Suprapubic skin (tissue), 4 donors: ENCODE results near the gene DEFB119. TPM values are rescaled to one million over a fixed set of nuclear protein-coding genes. Genes with fewer than 3 reads are reported as not detected.

Experiments used
- DNase-seq, 2 donors: peaks; one replicate each; pipeline ENCODE4 v3.0.0-alpha.2; 2019; ENCODE audit warnings: low spot score in 2 of 2
- H3K27ac ChIP-seq: fragments of 200-600 bp; sonication (generic); one replicate; pipeline ENCODE4 v1.5.1; 2019
- H3K27me3 ChIP-seq: fragments of 200-600 bp; sonication (generic); one replicate; pipeline ENCODE4 v1.5.1; 2019
- H3K36me3 ChIP-seq: fragments of 200-600 bp; sonication (generic); one replicate; pipeline ENCODE4 v1.5.1; 2019
- H3K4me1 ChIP-seq: fragments of 200-600 bp; sonication (generic); one replicate; pipeline ENCODE4 v1.5.1; 2019
- H3K4me3 ChIP-seq: fragments of 200-600 bp; sonication (generic); one replicate; pipeline ENCODE4 v1.5.1; 2019; ENCODE audit warnings: mild to moderate bottlenecking
- H3K9me3 ChIP-seq: fragments of 200-600 bp; sonication (generic); one replicate; pipeline ENCODE4 v1.5.1; 2019
- EP300 ChIP-seq: sonication (generic); formaldehyde crosslinking; IDR thresholded peaks from one replicate; pipeline ENCODE4 v1.6.1; 2017; ENCODE audit warnings: antibody characterized with exemption
- POLR2A ChIP-seq, 2 donors: fragments of 450-650 bp; IDR thresholded peaks; one replicate each; pipeline ENCODE4 v1.6.1; 2017; ENCODE audit warnings: antibody characterized with exemption in 2 of 2, mild to moderate bottlenecking in 2 of 2, moderate library complexity in 2 of 2
- POLR2AphosphoS5 ChIP-seq, 3 donors: sonication (generic); formaldehyde crosslinking; IDR thresholded peaks; one replicate each; pipeline ENCODE4 v1.6.1; 2017; ENCODE audit warnings: antibody characterized with exemption in 3 of 3
- total RNA-seq, 4 donors: library from RNA; depleted of rRNA; stranded (reverse); fragments of >200 nt; gene quantifications; one replicate each; pipeline ENCODE4 v1.1.0, GENCODE V29; 2016
- TF ChIP-seq, protein P1 (sequence below), 2 donors: fragments of 200-600 bp in 1 of 2; fragments of 450-650 bp in 1 of 2; sonication (generic) in 1 of 2; IDR thresholded peaks; one replicate each; pipeline ENCODE4 v1.5.1; 2016 to 2019; ENCODE audit warnings: antibody characterized with exemption in 2 of 2, mild to moderate bottlenecking in 1 of 2, moderate library complexity in 1 of 2

Gene DEFB119
- total RNA-seq, 4 donors from 2014 or later, result not detected

DNA sequence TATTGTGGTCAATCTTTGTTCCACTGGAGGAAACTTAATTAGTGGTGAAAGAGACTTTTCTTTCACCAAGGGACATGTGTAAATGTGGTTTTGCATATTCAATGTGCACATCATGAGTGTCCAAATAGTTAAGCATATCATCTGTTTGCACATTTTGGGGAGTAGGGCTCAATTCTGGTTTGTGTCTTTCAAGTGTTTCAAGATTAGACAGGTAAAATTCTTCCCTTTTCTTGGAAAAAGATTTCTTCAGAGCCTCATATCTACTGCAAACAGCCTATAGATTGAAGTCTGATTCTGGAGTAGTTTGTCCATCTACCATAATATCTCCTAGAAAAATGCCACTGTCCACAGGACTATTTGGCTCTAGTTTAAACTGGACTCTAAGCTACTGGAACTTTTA, 48.9 kb downstream of the DEFB119 start:
- no peak for DNase-seq
- Histone ChIP-seq H3K4me1 (no peaks in the 10 kb centered on the region), H3K36me3 (no peaks in the 10 kb centered on the region), H3K27me3 (no peaks in the 10 kb centered on the region), H3K4me3 (no peak overlapping the region), H3K9me3 (no peaks in the 10 kb centered on the region), H3K27ac (no peak overlapping the region)
- TF ChIP-seq POLR2A (IDR thresholded peaks at IDR 0.05), result no peak
- no peak for TF ChIP-seq EP300
- TF ChIP-seq, protein P1, sequence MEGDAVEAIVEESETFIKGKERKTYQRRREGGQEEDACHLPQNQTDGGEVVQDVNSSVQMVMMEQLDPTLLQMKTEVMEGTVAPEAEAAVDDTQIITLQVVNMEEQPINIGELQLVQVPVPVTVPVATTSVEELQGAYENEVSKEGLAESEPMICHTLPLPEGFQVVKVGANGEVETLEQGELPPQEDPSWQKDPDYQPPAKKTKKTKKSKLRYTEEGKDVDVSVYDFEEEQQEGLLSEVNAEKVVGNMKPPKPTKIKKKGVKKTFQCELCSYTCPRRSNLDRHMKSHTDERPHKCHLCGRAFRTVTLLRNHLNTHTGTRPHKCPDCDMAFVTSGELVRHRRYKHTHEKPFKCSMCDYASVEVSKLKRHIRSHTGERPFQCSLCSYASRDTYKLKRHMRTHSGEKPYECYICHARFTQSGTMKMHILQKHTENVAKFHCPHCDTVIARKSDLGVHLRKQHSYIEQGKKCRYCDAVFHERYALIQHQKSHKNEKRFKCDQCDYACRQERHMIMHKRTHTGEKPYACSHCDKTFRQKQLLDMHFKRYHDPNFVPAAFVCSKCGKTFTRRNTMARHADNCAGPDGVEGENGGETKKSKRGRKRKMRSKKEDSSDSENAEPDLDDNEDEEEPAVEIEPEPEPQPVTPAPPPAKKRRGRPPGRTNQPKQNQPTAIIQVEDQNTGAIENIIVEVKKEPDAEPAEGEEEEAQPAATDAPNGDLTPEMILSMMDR (IDR thresholded peaks at IDR 0.05), result no peak
- TF ChIP-seq POLR2AphosphoS5 (IDR thresholded peaks at IDR 0.05), result no peak

DNA sequence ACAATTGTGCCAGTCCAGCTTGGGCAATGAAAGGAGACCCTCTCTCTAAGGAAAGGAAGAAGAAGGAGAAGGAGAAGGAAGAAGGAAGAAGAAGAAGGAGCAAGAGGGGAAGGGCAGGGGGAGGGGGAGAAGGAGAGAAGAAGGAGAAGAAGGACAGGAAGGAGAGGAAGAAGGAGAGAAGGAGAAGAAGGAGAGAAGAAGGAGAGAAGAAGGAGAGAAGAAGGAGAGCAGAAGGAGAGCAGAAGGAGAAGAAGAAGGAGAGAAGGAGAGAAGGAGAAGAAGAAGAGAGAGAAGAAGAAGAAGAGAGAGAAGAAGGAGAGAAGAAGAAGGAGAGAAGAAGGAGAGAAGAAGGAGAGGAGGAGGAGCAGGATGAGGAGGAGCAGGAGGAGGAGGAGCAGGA, 59.5 kb downstream of the DEFB119 start:
- H3K4me3 ChIP-seq, result no peak overlapping the region

More for the DNA sequence above, 59.5 kb downstream of the DEFB119 start:
- no peak for DNase-seq
- Histone ChIP-seq H3K27me3 (no peaks in the 10 kb centered on the region), H3K9me3 (no peaks in the 10 kb centered on the region), H3K27ac (no peak overlapping the region), H3K4me1 (no peaks in the 10 kb centered on the region), H3K36me3 (no peaks in the 10 kb centered on the region)
- TF ChIP-seq, protein P1 (IDR thresholded peaks at IDR 0.05), result no peak
- TF ChIP-seq POLR2A (IDR thresholded peaks at IDR 0.05) (no peak), EP300 (no peak), POLR2AphosphoS5 (IDR thresholded peaks at IDR 0.05) (no peak)

Other genes with a start within 250 kb of the DEFB119 start
- gene DEFB115, start 132.9 kb downstream of the DEFB119 start, total RNA-seq, result not detected
- not detected for gene DEFB116, start 82.0 kb downstream of the DEFB119 start, total RNA-seq
- not detected for gene DEFB118, start 22.0 kb downstream of the DEFB119 start, total RNA-seq
- not detected for gene DEFB121, start 15.6 kb upstream of the DEFB119 start, total RNA-seq
- gene DEFB123, start 50.0 kb upstream of the DEFB119 start, total RNA-seq, result not detected
- not detected for gene DEFB124, start 84.5 kb upstream of the DEFB119 start, total RNA-seq
- 1 to 10 TPM in 1 of 4 donors, under 1 TPM in 2, not detected in 1; 0.57 to 2.3 (median 0.64) TPM for gene REM1, start 84.7 kb upstream of the DEFB119 start, total RNA-seq
- 10 to 100 TPM; 44.3 to 59.7 (median 54.4) TPM for gene HM13, start 123.9 kb upstream of the DEFB119 start, total RNA-seq
- gene ID1, start 214.7 kb upstream of the DEFB119 start, total RNA-seq, result 100 to 1,000 TPM; 335 to 766 (median 507) TPM
- 1 to 10 TPM in 1 of 4 donors, not detected in 3; 2.7 TPM for gene COX4I2, start 247.3 kb upstream of the DEFB119 start, total RNA-seq